HCT116 (cell line): ENCODE results near the gene SLC30A3.

Experiments
- EZH2 ChIP-seq: fragments of 200-600 bp; sonication (generic); IDR thresholded peaks from 2 replicates; pipeline ENCODE4 v1.6.1; 2017; ENCODE audit warnings: antibody characterized with exemption, mixed run types
- POLR2A ChIP-seq: IDR thresholded peaks from 2 replicates; pipeline ENCODE4 v1.7.0; 2011; ENCODE audit warnings: borderline replicate concordance; ENCODE audit not compliant: insufficient read depth, insufficient read length; ENCODE audit errors: extremely low read depth
- POLR2AphosphoS5 ChIP-seq: IDR thresholded peaks from 2 replicates; pipeline ENCODE4 v1.6.1; 2011; ENCODE audit warnings: mild to moderate bottlenecking, low read depth, low read length, moderate library complexity
- TF ChIP-seq, protein P1 (sequence below), 3 experiments: fragments of 200-600 bp in 1 of 3; sonication (generic) in 1 of 3; IDR thresholded peaks in 2 of 3; conservative IDR thresholded peaks in 1 of 3; 2 replicates each; pipeline ENCODE4 v1.5.1; 2012 to 2017; ENCODE audit warnings: low read depth in 2 of 3, low read length in 2 of 3, antibody characterized with exemption in 1 of 3, borderline replicate concordance in 1 of 3, control low read depth in 1 of 3, mild to moderate bottlenecking in 1 of 3, mixed read lengths in 1 of 3, mixed run types in 1 of 3, moderate library complexity in 1 of 3; ENCODE audit not compliant: insufficient read depth in 1 of 3

DNA sequence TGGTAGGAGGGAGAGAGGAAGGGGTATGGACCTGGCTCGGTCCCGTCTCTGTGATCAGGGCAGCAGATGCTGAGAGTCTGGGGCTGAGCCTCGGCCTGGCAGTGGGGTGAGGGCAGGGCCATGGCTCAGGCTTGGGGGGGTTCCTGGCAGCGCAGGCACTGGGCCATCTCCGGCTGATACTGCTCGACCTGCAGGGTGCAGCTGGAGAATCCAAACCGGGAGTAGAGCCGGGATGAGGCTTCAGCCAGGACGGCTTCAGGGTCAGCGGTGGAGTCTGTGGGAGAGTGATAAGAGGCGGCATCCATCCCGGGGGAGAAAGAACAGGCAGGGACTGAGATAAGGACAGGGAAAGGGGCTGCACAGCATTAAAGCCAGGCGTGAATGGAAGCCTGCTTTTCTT, 7.7 kb downstream of the SLC30A3 start:
- TF ChIP-seq POLR2A: no peak
- TF ChIP-seq, protein P1, sequence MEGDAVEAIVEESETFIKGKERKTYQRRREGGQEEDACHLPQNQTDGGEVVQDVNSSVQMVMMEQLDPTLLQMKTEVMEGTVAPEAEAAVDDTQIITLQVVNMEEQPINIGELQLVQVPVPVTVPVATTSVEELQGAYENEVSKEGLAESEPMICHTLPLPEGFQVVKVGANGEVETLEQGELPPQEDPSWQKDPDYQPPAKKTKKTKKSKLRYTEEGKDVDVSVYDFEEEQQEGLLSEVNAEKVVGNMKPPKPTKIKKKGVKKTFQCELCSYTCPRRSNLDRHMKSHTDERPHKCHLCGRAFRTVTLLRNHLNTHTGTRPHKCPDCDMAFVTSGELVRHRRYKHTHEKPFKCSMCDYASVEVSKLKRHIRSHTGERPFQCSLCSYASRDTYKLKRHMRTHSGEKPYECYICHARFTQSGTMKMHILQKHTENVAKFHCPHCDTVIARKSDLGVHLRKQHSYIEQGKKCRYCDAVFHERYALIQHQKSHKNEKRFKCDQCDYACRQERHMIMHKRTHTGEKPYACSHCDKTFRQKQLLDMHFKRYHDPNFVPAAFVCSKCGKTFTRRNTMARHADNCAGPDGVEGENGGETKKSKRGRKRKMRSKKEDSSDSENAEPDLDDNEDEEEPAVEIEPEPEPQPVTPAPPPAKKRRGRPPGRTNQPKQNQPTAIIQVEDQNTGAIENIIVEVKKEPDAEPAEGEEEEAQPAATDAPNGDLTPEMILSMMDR (IDR thresholded peaks at IDR 0.05 in 2 of 3, conservative IDR thresholded peaks at IDR 0.05 in 1 of 3; ENCODE audit: borderline replicate concordance in 1 of 3, insufficient read depth in 1 of 3, low read depth in 2 of 3, low read length in 2 of 3): no peak
- TF ChIP-seq EZH2: no peak
- no peak for TF ChIP-seq POLR2AphosphoS5
